K562 (cell line): ENCODE data around the gene MYEF2. TPM values are rescaled to one million over a fixed set of nuclear protein-coding genes. Genes with fewer than 3 reads are reported as not detected.

Experiments
- ATAC-seq: fragments of 200-7000 bp; cut with Tn5 transposase; 3 replicates; pipeline ENCODE4 v1.9.1; 2020; ENCODE audit warnings: moderate library complexity
- BruUV-seq: library from RNA; stranded (reverse); fragments of 400-500 nt; replicated peaks from 2 replicates; lab custom pipeline; 2021; lab: Mats Ljungman, UMichigan
- CTCF ChIA-PET: fragments of 300-600 bp; formaldehyde crosslinking; extraction: SDS; loops from one replicate; lab custom pipeline; 2021; ENCODE audit warnings: low intra/inter-chr PET ratio; lab: Yijun Ruan, JAX
- POLR2A ChIA-PET: fragments of 300-600, 350-650 bp; sonication (Branson Sonifier 250); formaldehyde crosslinking; extraction: SDS; loops from one replicate; lab custom pipeline; 2021; ENCODE audit warnings: antibody characterized with exemption, inconsistent platforms; lab: Yijun Ruan, JAX
- DNase-seq, 4 experiments: peaks; one replicate each; pipeline versions ENCODE4 v3.0.0 to v3.0.0-alpha.2; 2011 to 2018; ENCODE audit warnings: low spot score in 3 of 4, mixed read lengths in 3 of 4; ENCODE audit errors: extremely low read depth in 1 of 4
- FAIRE-seq: peaks from 2 replicates; lab custom pipeline; 2011; peaks lifted over from hg19 to GRCh38; lab: Jason Lieb, UNC
- H2AFZ ChIP-seq: 2 replicates; pipeline ENCODE4 v1.6.0; 2011; ENCODE audit warnings: low read depth, low read length, control low read depth, inconsistent platforms
- H3K27ac ChIP-seq: fragments of 200-600 bp; 3 replicates; pipeline ENCODE4 v1.8.0; 2011; ENCODE audit warnings: low read depth, mild to moderate bottlenecking, control low read depth, inconsistent platforms, low read length, moderate library complexity, mixed read lengths; ENCODE audit errors: extremely low read depth
- H3K27me3 ChIP-seq, 2 experiments: fragments of 300-600 bp in 1 of 2; 2 replicates in 1 of 2; 3 replicates in 1 of 2; pipeline versions ENCODE4 v1.6.0 to v1.8.0; 2011; ENCODE audit warnings: inconsistent platforms in 2 of 2, low read length in 2 of 2, mild to moderate bottlenecking in 1 of 2, mixed read lengths in 1 of 2, moderate library complexity in 1 of 2; ENCODE audit not compliant: control insufficient read depth in 2 of 2, insufficient read depth in 2 of 2
- H3K36me3 ChIP-seq: fragments of 300-600 bp; 3 replicates; pipeline ENCODE4 v1.8.0; 2011; ENCODE audit warnings: mild to moderate bottlenecking, low read length, inconsistent platforms; ENCODE audit not compliant: control insufficient read depth, insufficient read depth
- H3K4me1 ChIP-seq, 2 experiments: fragments of 200-600 bp in 1 of 2; replicated peaks in 1 of 2; 2 replicates in 1 of 2; 3 replicates in 1 of 2; pipeline versions ENCODE4 v1.5.1 to v1.8.0; 2011; ENCODE audit warnings: inconsistent platforms in 2 of 2, low read length in 2 of 2, mild to moderate bottlenecking in 1 of 2, mixed read lengths in 1 of 2, moderate library complexity in 1 of 2; ENCODE audit not compliant: control insufficient read depth in 2 of 2, insufficient read depth in 2 of 2
- H3K4me2 ChIP-seq: 2 replicates; pipeline ENCODE4 v1.6.1; 2011; ENCODE audit warnings: low read length, control low read depth, inconsistent platforms, mixed read lengths; ENCODE audit not compliant: insufficient read depth
- H3K4me3 ChIP-seq: fragments of 200-600 bp; sonication (generic), shearing (Covaris generic); 2 replicates; pipeline ENCODE4 v1.5.1; 2016; ENCODE audit warnings: control low read depth, inconsistent platforms
- H3K79me2 ChIP-seq: fragments of 200-600 bp; 3 replicates; pipeline ENCODE4 v1.8.0; 2011; ENCODE audit warnings: low read length, inconsistent platforms; ENCODE audit not compliant: control insufficient read depth, insufficient read depth
- H3K9ac ChIP-seq, 2 experiments: 2 replicates each; pipeline versions ENCODE4 v1.6.0 to v1.6.1; 2011; ENCODE audit warnings: low read depth in 2 of 2, low read length in 2 of 2, control low read depth in 1 of 2, inconsistent platforms in 1 of 2, mild to moderate bottlenecking in 1 of 2, mixed read lengths in 1 of 2; ENCODE audit not compliant: insufficient read depth in 1 of 2
- H3K9me1 ChIP-seq: one replicate; pipeline ENCODE4 v1.6.0; 2011; ENCODE audit warnings: inconsistent platforms, mild to moderate bottlenecking, low read length, moderate library complexity; ENCODE audit not compliant: control insufficient read depth, insufficient read depth
- H3K9me3 ChIP-seq: replicated peaks from 2 replicates; pipeline ENCODE4 v1.5.1; 2011; ENCODE audit warnings: low read depth, low read length, inconsistent platforms; ENCODE audit not compliant: control insufficient read depth, insufficient read depth
- H4K20me1 ChIP-seq: replicated peaks from 2 replicates; pipeline ENCODE4 v1.6.1; 2011; ENCODE audit warnings: low read length, inconsistent platforms, mixed read lengths; ENCODE audit not compliant: control insufficient read depth, insufficient read depth
- HEY1 ChIP-seq: fragments of 250-450 bp; sonication (Bioruptor Pico); IDR thresholded peaks from 2 replicates; pipeline ENCODE4 v1.5.0; 2020; ENCODE audit warnings: mild to moderate bottlenecking, moderate library complexity, borderline replicate concordance
- HLTF ChIP-seq: fragments of 450-650 bp; IDR thresholded peaks from 2 replicates; pipeline ENCODE4 v1.6.1; 2016
- KDM5B ChIP-seq: fragments of 200-600 bp; sonication (generic); IDR thresholded peaks from 2 replicates; pipeline ENCODE4 v1.6.1; 2012; ENCODE audit warnings: low read depth, mild to moderate bottlenecking, moderate library complexity, low read length, control low read depth, inconsistent platforms; ENCODE audit not compliant: insufficient replicate concordance
- NFXL1 ChIP-seq: fragments of 450-650 bp; formaldehyde crosslinking; IDR thresholded peaks from 2 replicates; pipeline ENCODE4 v1.4.0; 2021; ENCODE audit warnings: mild to moderate bottlenecking
- RFX1 ChIP-seq: fragments of 450-650 bp; IDR thresholded peaks from 2 replicates; pipeline ENCODE4 v1.6.1; 2016; ENCODE audit warnings: mild to moderate bottlenecking, moderate library complexity
- ZBTB26 ChIP-seq: fragments of 450-650 bp; formaldehyde crosslinking; IDR thresholded peaks from 2 replicates; pipeline ENCODE4 v1.4.0; 2022; ENCODE audit warnings: missing genetic modification characterization
- ZNF354B ChIP-seq: fragments of 250-450 bp; sonication (Bioruptor Pico); IDR thresholded peaks from 2 replicates; pipeline ENCODE4 v1.4.0; 2020
- ZNF76 ChIP-seq: fragments of 250-450 bp; sonication (Bioruptor Pico); IDR thresholded peaks from 2 replicates; pipeline ENCODE4 v1.4.0; 2020; ENCODE audit warnings: mild to moderate bottlenecking, moderate library complexity, borderline replicate concordance
- WGBS: fragments of 100-300 bp; shearing (Covaris generic); methylation state at CpG from one replicate; pipeline ENCODE4 v1.1.6; 2016; ENCODE audit warnings: low coverage, mixed read lengths; ENCODE audit not compliant: insufficient coverage; ENCODE audit errors: missing lambda C conversion rate; 5-methylcytosine and 5-hydroxymethylcytosine counted together
- in situ Hi-C: fragments of 300-500 bp; cut with MboI; formaldehyde crosslinking; loops from 4 replicates; pipeline ENCODE4 v1.15.0; 2018; ENCODE audit warnings: inconsistent platforms, mixed read lengths
- intact Hi-C: fragments of 100-400 bp; cut with micrococcal nuclease; formaldehyde crosslinking; loops from 2 replicates; pipeline ENCODE4 v1.14.2; 2022
- polyA plus RNA-seq, 8 experiments: library from polyadenylated mRNA; depleted of rRNA in 4 of 8; stranded (reverse) in 5 of 8; unstranded in 3 of 8; fragments of >200 nt; fragmentation: Nextera tagmentation in 2 of 8; fragmentation: Illumina TruSeq in 1 of 8; extraction: Ambion mirVana in 2 of 8; extraction: Trizol in 1 of 8; gene quantifications; 2 replicates each; pipeline versions ENCODE4 v1.2.1 to v1.2.3, GENCODE V29; 2011 to 2014; ENCODE audit warnings: inconsistent platforms in 1 of 8, missing spikeins in 1 of 8
- total RNA-seq, 7 experiments: library from RNA; depleted of rRNA in 6 of 7; stranded (reverse); fragments of >200 nt in 6 of 7; fragmentation: Illumina TruSeq in 2 of 7; extraction: Trizol in 2 of 7; gene quantifications; 2 replicates each; pipeline versions ENCODE4 v1.2.1 to v1.2.3, GENCODE V29; 2011 to 2021; ENCODE audit warnings: low replicate concordance in 1 of 7

The MYEF2 gene
- total and polyA plus RNA-seq, 9 of the 15 experiments (the other 6 are each of a cell fraction or from before 2014, with no cell fraction given) = 0.03 to 0.82 (median 0.19) TPM

DNA sequence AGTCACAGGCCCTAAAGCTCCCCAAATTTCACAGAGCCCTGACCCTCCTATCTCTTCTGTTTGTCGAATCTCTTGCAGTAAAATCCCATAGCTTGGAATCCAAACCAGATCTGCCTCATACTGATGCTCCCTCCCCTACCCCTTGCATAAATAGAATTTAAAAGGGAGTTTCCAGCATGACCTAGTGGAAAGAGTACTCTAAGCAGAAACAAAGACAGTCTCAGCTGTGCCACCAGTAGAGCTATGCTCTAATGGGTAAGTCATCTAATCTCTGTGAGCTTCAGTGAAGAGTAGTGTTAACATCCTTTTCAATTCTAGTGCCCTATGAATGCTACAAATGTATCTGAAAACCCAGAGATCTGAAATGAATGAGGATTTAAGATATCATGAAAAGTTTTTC lies 24.0 kb upstream of the MYEF2 start (continued):
- TF ChIP-seq ZBTB26 (CRISPR knock-in tag) (no peak), ZNF354B (no peak), HEY1 (CRISPR knock-in tag) (no peak), ZNF76 (no peak), KDM5B (no peak), NFXL1 (no peak)

- ATAC-seq (no peak), DNase-seq (no peak), FAIRE-seq (no peak)
- TF ChIP-seq RFX1 (peak; percentile 16; the same call in 1 of the 2 replicates), HLTF (no peak)
- Histone ChIP-seq H3K9ac (no peak within 1 kb of the TSS), H3K27me3 (no peaks in the 10 kb centered on the region), H3K4me1 (no peaks in the 10 kb centered on the region), H3K27ac (no peak within 1 kb of the TSS), H3K9me1 (no peaks in the 10 kb centered on the region), H3K9me3 (no peaks in the 10 kb centered on the region), H4K20me1 (no peaks in the 10 kb centered on the region), H2AFZ (no peak within 1 kb of the TSS), H3K4me2 (no peak within 1 kb of the TSS), H3K79me2 (no peaks in the 10 kb centered on the region), H3K4me3 (no peak within 1 kb of the TSS), H3K36me3 (no peaks in the 10 kb centered on the region)
- in situ Hi-C loops = no loop called here
- CTCF ChIA-PET = no interaction called here
- 2% methylated on average over 31 of the region's 31 CpGs for WGBS
- POLR2A ChIA-PET = no interaction called here
- no TSS peak for BruUV-seq
- intact Hi-C loops = no loop called here
Measured at GRCh38 chr15:48191574-48192225, 13.6 kb upstream of the MYEF2 start, which contains the start of gene CTXN2. CTXN2 (plus strand) TSS chr15:48191665; CDS start chr15:48201301, 9,636 bp downstream.
